Lower leg skin (tissue), 3 donors: Measurements from ENCODE around the gene SCRN1.

Experiments
- POLR2A ChIP-seq, 2 donors: fragments of 450-650 bp; IDR thresholded peaks; one replicate each; pipeline ENCODE4 v1.6.1; 2016 to 2017; ENCODE audit warnings: antibody characterized with exemption in 2 of 2, mild to moderate bottlenecking in 1 of 2, moderate library complexity in 1 of 2
- TF ChIP-seq, protein P1 (sequence below), 3 donors: fragments of 450-650 bp; IDR thresholded peaks; one replicate each; pipeline ENCODE4 v1.5.1; 2016; ENCODE audit warnings: antibody characterized with exemption in 3 of 3, mild to moderate bottlenecking in 3 of 3, moderate library complexity in 2 of 3

DNA sequence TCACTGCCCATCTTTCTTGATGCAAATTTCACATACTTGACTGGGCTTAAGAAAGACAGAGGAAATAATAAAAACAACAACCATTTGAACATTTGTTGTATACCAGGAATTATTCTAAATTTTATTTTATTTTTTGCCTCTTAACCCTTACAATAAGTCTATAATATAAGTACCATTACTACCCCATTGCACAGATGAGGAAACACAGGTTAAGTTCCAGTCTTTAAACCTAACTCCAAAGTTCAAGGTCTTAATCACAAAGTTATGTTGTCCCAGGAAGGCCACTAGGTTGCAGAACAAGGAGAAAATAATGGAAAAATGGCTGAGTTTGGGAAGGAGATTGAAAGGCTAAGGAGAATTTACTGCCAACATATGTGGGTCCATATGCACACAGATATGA is 33.4 kb upstream of the SCRN1 start:
- no peak for TF ChIP-seq POLR2A (IDR thresholded peaks at IDR 0.05)
- TF ChIP-seq, protein P1, sequence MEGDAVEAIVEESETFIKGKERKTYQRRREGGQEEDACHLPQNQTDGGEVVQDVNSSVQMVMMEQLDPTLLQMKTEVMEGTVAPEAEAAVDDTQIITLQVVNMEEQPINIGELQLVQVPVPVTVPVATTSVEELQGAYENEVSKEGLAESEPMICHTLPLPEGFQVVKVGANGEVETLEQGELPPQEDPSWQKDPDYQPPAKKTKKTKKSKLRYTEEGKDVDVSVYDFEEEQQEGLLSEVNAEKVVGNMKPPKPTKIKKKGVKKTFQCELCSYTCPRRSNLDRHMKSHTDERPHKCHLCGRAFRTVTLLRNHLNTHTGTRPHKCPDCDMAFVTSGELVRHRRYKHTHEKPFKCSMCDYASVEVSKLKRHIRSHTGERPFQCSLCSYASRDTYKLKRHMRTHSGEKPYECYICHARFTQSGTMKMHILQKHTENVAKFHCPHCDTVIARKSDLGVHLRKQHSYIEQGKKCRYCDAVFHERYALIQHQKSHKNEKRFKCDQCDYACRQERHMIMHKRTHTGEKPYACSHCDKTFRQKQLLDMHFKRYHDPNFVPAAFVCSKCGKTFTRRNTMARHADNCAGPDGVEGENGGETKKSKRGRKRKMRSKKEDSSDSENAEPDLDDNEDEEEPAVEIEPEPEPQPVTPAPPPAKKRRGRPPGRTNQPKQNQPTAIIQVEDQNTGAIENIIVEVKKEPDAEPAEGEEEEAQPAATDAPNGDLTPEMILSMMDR (IDR thresholded peaks at IDR 0.05), result no peak
